G401.6 (cell line): ENCODE measurements around the gene MEGF6.

Experiments
- FAIRE-seq: peaks from 2 replicates; lab custom pipeline; 2012; peaks lifted over from hg19 to GRCh38; lab: Jason Lieb, UNC

Gene MEGF6

DNA sequence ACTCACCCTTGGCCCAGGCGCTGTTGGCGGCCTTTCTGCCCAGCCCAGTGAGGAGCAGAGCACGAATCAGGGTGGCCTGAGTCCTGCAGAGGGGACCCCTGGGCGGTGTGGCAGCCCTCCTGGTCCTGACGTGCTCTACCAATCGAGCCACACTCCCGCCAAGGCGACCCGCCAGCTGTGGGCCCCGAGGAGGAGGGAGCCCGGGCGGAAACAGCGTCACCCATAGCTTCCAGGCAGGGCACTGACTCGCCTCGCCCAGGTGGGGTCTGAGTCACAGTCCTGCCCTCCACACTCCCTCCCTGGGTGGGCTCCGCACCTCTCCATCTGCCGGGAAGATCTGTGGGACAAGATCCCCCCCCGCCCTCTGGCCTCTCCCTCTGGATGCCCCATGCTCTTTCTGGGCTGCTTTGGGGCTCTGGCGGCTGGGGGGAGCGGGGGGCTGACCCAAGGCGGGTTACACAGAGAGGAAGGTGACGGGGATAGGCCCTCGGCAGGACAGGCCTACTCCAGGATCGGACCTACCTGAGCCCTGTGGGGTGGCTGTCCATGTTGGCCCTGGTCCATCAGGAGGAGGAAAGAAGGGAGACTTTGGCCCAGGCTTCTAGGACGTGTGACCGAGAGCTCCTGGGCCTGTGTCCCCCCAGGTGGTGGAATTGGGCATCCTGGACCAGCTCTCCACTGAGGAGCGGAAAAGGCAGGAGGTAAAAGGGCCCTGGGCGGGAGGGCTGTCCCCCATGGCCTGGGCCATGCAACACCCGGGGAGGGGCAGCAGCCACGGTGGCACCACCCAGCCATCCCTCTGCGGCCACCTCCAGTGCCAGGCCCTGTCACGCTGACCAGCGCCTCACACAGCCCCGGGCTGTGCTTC is 142.8 kb downstream of the MEGF6 start:
- FAIRE-seq = no peak

DNA sequence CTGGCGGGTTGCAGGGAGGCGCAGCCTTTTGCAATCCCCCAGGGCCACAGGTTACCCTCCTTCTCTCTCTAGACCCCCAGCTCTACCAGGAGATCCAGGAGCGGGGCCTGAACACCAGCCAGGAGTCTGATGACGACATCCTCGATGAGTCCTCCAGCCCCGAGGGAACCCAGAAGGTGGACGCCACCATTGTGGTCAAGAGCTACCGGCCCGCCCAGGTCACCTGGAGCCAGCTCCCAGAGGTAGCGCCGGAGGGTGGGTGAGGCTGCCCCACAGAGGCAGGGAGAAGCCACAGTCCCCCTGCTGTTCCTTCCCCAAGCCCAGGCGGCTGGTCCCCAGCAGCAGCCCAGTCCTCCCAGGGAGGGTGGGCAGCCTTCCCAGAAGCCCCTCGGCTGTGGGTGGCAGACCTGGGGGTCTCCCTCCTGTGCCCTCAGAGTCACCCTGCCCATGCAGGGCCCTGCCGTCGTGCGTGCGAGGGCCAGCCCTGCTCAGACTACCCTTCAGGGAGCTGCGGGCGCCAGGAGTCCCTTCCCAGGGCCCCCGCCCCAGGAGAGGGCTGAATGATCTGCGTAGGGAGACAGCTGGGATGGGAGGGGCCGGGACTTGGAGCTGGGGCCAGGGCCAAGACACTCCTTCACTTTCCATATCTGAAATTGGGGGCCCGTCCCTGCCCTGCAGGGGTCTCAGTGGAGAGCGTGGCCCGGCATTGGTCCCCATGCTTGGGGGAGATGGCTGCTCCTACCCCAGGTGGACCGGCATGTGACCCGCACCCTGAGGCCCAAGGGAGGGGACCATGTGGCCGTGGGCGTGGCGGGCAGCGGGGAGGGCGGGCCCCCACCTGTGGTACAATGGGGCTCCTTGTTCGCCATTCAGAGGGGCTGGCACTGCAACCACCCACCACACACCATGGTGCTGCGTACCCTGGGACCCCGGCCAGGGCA is 143.9 kb downstream of the MEGF6 start:
- FAIRE-seq = no peak

DNA sequence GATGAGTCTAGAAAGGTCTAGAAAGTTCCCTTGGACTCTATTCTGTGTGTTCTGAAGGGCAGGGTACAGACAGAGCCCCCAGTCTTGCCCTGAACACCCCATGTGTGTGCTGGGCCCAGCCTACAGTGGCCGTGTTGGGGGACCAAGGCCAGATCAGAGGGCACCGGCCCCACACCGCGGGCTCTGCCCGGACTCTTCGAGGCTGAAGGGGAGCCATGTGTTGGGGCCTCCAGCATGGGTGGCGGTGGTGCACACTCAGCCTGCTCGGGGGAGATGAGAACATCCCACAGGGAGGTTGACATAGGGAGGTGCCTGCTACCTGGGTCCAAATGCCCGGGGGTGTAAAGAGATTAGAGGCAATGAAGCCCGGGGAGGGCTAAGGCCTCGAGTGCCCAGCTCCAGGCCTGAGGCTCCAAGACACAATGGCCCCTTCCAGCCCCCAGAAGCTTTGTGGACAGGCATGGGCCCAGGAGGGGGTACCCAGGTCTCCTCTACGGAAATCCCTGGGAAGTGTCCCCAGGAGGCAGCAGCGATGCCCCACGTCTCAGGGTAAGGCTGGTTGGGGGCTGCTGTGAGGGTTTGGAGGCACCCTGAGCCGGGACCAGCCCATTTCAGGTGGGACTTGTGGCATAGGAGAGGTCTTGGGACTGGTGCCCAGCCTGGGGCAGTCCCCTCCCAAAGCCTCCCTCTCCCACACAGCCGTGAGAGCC is 144.8 kb downstream of the MEGF6 start:
- FAIRE-seq = no peak

DNA sequence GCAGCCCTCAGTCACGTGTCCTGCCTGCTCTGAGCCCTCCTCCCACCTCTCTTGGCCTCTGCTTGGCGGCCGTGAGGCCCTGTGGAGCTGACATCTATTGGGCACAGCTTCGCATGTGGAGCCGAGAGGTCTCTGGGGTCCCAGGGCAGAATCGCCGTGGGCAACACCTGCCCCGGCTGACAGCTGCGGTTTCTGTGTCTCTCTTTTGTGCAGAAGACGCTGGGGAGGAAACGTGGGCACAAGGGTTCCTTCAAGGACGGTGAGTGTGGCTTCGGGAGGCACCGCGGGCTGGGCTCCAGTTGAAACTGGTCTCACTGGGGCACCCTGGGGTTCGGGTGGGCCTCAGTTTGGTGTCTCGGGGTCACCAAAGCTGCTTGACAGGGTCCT is 145.4 kb downstream of the MEGF6 start:
- FAIRE-seq = no peak

DNA sequence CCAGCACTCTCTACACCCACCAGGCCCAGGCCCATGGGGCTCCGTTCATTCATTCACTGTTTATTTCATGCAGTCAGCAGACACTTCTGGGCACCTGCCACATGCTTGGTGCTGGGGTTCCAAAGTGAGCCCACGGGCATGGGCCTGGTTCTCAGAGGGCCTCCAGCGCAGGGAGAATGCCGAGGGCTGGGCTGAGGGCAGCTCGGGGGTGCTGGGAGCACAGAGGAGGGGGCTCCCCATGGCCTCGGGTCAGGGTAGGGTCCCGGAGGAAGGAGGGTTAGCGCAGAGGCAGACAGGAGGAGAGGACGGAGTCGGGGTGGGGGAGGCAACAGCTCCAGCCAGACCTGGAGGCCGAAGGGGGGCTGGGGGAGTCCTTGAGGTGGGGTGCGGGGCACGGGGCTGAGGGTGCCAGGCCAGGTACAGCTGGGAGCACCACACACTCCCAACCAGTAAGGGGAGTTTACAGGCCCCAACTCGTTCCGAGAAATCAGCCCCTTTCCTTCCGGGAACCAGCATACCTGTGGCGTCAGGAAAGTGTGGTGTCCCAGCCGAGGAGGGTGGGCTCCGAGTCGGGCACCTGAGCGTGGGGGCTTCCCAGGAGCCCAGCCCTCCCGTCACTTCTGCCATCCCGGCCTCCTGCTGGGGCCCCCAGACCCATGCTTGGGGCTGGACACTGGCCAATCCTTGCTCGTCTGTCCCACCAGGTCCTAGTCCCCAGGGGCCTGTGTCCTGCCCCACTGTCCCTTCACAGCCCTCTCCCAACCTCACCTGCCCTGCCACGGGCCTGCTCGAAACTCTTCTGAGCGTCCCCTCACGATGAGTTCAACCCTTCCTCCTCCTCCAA is 146.0 kb downstream of the MEGF6 start:
- FAIRE-seq = no peak

DNA sequence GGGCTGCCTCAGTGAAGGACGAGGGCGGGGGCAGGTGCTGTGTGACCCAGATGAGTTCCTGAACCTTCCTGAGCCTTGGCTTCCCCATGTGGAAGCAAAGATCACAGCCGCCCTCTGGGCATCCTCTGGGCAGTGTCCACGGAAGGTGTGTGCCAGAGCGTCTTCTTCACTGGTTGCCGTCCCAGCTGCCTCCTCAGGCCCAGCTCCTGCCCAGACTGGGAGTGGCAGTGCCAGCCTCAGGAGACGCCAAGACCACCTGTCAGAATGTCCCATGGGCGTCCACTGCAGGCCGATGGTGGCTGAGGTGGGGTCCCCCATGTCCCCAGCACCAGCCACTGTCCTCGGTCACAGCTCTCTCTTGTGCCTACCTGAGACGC is 146.7 kb downstream of the MEGF6 start:
- no peak for FAIRE-seq

DNA sequence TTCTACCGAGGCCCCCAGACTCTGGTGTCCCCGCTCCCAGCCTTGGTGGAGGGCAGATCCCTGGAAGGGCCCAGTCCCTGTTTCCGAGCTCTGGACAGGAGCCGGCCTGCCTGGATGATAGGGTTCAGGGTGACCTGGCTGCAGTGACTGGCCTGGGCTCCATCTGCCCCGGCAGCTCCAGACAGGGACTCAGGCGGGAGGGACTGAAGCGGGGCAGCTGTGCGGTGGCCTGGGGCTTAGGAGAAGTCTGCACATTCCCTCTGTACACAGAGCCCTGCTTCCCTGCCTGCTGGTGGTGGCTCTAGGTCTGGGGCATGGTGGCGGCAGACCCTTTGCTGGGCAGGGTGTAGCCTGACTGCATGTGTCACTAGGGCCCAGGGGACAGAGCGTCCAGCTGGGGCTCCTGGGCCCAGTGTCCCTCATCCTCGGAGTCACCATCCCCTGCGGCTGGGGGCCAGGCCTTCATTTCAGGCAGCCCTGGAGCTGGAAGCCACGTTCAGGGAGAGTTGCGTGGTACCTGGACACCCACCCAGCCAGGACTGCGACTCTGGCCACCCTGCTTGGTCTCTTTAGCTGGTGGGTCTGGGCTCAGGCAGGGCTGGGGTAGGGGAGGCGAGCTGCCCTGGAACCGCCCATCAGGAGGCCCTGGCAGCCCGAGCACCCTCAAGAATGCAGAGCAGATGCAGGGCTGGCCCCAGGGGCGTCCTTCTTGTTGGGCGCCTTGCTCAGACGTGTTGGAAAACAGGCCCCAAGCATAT is 147.2 kb downstream of the MEGF6 start:
- FAIRE-seq = no peak

DNA sequence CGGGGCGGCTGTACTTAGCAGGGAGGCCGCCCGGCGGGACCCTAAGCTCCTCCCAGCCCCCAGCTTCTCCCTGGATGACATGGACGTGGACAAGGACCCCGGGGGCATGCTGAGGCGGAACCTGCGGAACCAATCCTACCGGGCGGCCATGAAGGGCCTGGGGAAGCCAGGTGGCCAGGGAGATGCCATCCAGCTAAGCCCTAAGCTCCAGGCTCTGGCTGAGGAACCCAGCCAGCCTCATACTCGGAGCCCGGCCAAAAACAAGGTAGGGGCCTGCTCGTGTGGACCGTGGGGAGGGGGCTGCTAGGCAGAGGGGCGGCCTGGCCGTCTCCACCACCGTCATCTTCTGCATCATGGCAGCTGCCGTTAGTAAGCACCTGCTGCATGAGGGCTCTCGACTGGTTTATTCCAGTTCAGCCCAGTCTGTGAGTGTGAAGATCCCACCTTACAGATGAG is 147.9 kb downstream of the MEGF6 start:
- FAIRE-seq = no peak

DNA sequence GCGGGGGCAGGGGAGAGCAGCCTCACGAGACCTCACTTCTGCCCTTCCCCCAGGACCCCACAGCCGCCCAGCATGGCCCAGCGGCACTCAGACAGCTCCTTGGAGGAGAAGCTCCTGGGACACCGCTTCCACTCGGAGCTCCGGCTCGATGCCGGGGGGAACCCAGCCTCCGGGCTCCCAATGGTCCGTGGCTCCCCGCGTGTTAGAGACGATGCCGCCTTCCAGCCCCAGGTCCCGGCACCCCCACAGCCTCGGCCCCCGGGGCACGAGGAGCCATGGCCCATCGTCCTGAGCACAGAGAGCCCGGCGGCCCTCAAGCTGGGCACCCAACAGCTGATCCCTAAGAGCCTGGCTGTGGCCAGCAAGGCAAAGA is 148.3 kb downstream of the MEGF6 start:
- no peak for FAIRE-seq

DNA sequence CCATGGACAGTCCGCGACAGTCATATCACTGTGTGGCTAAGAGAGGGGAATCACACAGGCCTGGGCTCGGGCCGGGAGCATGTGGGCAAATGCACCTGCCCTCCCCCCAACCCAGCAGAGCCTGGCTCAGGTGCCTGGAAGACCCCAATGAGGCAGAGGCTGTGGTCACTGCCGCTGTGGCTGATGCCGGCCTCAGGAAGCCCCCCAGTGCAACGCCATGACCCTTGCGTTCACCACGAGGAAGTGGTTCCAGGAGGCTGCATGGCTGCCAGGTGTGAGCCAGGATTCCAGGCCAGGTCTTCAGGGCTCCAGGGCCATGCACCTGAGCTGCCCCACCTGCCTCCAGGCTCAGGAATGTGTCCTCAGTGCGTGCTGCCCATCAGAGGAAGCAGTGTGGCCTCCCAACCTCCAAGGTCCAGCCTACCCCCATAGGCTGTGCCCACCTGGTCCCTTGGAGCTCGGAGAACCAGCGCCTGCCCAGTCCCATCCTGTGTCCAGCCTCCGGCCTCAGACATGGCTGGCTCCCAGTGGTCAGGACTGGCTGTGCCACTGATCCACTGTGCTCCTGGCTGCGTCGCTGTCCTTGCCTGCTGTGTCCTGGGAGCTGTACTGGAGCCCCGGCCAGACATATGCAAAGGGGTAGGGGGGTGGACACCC is 148.8 kb downstream of the MEGF6 start:
- no peak for FAIRE-seq

DNA sequence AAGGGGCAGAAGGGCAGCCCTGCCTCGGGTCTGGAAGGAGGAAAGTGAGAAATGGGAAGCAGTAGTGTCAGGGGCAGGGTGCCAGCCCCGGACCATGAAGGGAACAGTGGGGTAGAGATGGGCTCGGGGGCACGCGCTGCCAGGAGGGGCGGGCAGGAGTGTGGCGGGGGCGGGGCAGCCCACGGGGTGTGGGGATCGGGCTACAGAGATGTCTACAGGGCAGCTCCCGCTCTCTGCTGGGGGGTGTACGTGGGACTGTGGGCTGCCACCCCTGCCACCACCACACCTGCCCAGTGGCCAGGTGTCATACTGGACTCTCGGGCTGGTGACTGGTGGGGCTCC is 149.4 kb downstream of the MEGF6 start:
- FAIRE-seq = no peak

DNA sequence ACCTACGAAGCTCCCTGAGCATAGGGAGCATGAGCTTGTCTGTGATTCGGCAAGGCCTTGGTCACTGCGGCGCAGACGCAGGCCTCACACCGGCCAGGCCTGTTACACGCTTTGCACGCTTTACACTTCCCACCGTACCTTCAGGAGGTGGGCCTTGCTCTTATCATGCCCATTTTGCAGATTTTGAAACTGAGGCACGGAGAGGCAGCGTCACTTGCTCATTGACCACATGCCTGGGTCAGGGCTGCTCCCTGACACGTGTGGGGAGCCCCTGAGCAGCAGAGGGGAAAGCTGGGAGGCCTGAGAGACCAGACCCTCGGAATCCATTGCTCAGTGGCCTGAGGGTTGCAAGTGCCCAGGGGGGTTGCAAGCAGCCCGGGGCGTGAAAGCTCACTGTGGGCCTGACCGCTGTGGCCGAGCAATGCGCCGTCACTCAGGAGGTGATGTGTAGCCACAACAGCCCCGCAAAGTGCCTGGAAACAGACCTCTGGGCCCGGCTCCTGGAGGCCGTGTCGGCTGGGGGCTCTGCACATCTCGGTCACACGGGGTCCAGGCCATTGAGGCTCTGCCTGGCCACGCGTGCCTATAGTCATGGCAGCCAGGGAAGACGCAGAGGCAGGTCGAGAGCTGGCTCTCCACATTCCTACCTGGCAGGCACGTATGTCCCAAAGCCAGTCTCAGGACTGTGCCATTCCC is 149.9 kb downstream of the MEGF6 start:
- no peak for FAIRE-seq

DNA sequence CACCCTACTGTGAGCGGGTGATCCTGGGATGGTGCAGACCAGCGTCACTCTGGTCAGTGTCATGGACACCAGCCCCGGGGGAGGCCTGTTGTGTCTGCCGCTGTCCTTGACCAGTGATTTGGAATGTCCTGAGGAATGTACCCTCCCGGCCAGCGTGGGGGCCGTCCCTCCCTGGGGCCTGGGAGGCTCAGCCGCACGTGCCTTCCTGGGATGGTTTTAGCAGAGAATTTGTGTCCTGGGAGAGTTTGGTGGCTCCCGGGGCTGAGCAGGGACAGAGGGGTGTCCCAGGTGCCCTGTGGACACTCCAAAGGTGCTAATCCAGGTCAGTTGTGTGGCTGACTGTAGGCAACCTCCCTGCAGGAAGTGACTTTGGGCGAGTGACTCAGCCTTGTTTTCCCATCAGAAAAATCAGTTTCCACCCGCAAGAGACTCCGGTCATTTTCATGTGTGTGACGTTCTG is 150.6 kb downstream of the MEGF6 start:
- FAIRE-seq = no peak

DNA sequence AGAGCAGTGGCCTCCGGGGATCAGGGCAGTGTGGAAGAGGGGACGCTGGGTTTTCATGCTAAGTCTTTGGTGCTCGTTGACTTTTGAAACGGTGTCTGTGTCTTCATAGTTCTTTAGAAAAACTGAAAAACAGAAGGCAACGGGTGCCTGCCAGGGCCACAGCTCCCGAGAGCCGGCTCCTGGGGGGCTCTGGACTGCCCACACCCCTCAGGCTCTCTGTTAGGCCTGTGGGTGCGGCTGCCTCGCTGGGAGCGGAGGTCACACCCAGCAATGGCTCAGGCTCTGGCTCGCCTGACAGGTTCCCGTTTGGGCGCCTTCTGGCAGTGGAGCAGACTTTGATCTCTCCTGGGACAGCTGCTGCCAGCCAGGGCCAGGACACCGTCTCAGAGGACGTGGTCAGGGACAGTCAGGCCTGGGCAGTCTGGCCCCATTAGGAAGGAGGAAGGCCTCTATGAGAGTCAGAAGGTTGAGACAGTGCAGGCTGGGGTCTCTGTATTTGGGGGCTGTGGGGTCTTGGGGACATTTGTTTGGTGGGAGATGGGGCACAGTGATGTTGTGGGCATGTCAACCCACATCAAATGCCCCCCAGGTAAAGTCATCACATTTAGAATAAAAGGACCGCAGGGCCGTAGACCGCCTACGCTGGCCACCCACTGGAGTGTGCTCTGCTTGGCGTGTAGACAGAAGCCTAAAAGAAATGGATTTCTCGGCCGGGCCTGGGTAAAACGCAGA is 151.2 kb downstream of the MEGF6 start:
- FAIRE-seq = no peak

DNA sequence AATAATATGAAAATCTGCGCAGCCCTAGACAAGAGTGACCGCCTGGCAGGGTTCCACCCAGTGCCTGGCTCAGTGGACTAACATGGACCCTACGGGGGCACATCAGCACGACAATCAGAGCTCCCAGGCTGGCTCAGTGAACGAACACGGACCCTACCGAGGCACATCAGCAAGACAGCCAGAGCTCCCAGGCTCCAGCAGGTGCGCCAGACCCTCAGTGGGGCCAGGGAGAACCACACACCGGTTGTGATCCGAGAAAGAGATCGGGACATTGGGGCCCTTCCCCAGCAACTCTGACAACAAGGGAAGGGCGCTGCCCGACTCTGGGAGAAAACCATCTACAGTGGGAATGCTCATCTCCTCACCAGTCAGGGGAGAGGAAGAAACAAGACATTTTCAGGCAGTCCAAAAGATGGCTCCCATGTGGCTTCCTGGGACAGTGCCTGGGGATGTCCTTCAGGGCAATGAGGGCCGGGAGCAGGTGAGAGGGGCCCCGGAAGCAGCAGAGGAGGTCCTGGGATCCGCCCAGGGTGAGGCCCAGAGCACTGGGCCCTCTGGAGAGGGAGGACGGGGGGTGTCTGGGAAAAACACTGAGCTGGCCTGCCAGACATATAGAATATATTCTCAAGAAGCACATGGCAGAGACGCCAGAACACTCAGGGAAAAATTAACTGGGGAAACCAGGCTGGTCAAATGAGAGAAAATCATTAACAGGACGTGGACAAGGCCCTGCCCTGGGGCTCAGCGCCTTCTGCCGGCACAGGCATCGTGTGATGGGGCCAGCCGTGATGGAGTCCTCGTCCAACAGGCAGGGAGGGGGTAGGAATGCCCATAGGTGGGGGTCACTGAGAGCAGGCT is 152.0 kb downstream of the MEGF6 start:
- FAIRE-seq = no peak

DNA sequence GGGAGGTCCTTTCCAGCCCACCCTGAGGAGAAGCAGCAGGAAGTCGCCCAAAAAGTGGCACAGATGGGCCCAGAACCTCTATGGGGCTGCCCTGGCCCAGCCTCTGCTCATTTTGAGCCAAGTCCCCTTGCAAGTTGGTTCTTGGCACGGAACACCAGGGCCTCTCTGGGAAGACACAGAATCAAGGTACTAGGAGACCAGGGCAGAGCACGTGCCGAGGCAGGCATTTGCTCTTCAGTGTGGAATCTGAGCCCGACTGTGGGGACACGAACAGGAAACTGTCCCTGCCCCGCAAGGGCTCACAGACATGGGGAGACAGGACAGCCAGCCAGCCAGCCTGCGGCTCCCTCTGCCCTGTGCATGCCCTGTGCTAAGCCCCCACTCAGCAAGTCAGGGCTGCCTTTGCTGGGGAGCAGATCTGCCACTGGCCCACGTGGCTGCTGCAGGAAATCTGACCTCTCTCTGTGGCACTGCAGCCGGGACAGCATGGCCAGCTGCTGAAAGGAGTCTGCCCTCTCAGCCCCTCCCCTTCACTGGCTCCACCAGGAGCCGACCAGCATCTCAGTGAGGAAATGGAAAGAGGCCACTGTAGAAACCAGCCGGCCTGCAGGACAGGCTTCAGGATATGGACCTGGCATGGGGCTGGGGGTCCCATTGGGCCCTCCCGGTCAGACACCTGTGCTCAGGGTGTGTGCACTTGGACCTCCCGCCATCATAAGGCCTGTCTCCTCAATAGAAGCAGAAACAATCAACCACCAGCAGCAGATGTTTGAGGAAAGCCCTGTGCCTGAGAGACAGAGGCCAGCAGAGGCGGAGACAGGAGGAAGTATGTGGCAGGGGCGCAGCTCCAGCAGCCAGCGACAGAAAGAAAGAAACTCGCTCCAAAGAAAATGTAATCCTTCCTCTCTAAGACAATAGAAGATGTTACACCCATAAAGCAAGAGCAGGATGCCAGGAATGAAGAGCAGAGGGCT is 153.1 kb downstream of the MEGF6 start:
- no peak for FAIRE-seq
